Measurements from ENCODE around the gene ELFN1.
"Not testable (repeated sequence)": the region's sequence is repeated elsewhere in the genome, so short reads cannot be mapped to it uniquely, and the experiment has no call there.

Gene ELFN1

GRCh38 chr7:1713502-1714484, 43.7 kb downstream of the ELFN1 start:
- no peak for DNase-seq

GRCh38 chr7:1714583-1715330, 44.7 kb downstream of the ELFN1 start:
- no peak for DNase-seq

- DNase-seq: no peak
Measured at GRCh38 chr7:1715331-1715625, 45.2 kb downstream of the ELFN1 start.

GRCh38 chr7:1715671-1716074, 45.6 kb downstream of the ELFN1 start:
- DNase-seq: no peak

- no peak for DNase-seq
Measured at GRCh38 chr7:1716263-1717094, 46.4 kb downstream of the ELFN1 start.

- DNase-seq: no peak
Measured at GRCh38 chr7:1717095-1717483, 47.0 kb downstream of the ELFN1 start.

- DNase-seq: no peak
Measured at GRCh38 chr7:1717903-1718676, 48.0 kb downstream of the ELFN1 start.

GRCh38 chr7:1718850-1719249, 48.8 kb downstream of the ELFN1 start:
- not testable (repeated sequence) for DNase-seq

GRCh38 chr7:1719256-1719655, 49.2 kb downstream of the ELFN1 start:
- not testable (repeated sequence) for DNase-seq

GRCh38 chr7:1719913-1720312, 49.8 kb downstream of the ELFN1 start:
- DNase-seq: no peak

GRCh38 chr7:1720326-1720725, 50.2 kb downstream of the ELFN1 start:
- no peak for DNase-seq

- DNase-seq: no peak
Measured at GRCh38 chr7:1721047-1721690, 51.1 kb downstream of the ELFN1 start.

GRCh38 chr7:1723254-1723653, 53.2 kb downstream of the ELFN1 start:
- DNase-seq: no peak

- DNase-seq: no peak
Measured at GRCh38 chr7:1724118-1724910, 54.2 kb downstream of the ELFN1 start.

GRCh38 chr7:1725199-1725690, 55.2 kb downstream of the ELFN1 start:
- DNase-seq: no peak

- no peak for DNase-seq
Measured at GRCh38 chr7:1725766-1726630, 55.9 kb downstream of the ELFN1 start.

GRCh38 chr7:1727079-1727478, 57.0 kb downstream of the ELFN1 start:
- DNase-seq: no peak

- DNase-seq: no peak
Measured at GRCh38 chr7:1727812-1728570, 57.9 kb downstream of the ELFN1 start.

GRCh38 chr7:1729183-1729582, 59.1 kb downstream of the ELFN1 start:
- DNase-seq: no peak
